K562 (cell line): ENCODE measurements around the gene PCNX3. TPM values are rescaled to one million over a fixed set of nuclear protein-coding genes. Genes with fewer than 3 reads are reported as not detected.

ENCODE experiments used
- ATAC-seq: fragments of 200-7000 bp; cut with Tn5 transposase; 3 replicates; pipeline ENCODE4 v1.9.1; 2020; ENCODE audit warnings: moderate library complexity
- BruUV-seq: library from RNA; stranded (reverse); fragments of 400-500 nt; replicated peaks from 2 replicates; lab custom pipeline; 2021; lab: Mats Ljungman, UMichigan
- CTCF ChIA-PET: fragments of 300-600 bp; formaldehyde crosslinking; extraction: SDS; loops from one replicate; lab custom pipeline; 2021; ENCODE audit warnings: low intra/inter-chr PET ratio; lab: Yijun Ruan, JAX
- POLR2A ChIA-PET: fragments of 300-600, 350-650 bp; sonication (Branson Sonifier 250); formaldehyde crosslinking; extraction: SDS; loops from one replicate; lab custom pipeline; 2021; ENCODE audit warnings: antibody characterized with exemption, inconsistent platforms; lab: Yijun Ruan, JAX
- DNase-seq, 4 experiments: peaks; one replicate each; pipeline versions ENCODE4 v3.0.0 to v3.0.0-alpha.2; 2011 to 2018; ENCODE audit warnings: low spot score in 3 of 4, mixed read lengths in 3 of 4; ENCODE audit errors: extremely low read depth in 1 of 4
- FAIRE-seq: peaks from 2 replicates; lab custom pipeline; 2011; peaks lifted over from hg19 to GRCh38; lab: Jason Lieb, UNC
- H2AFZ ChIP-seq: 2 replicates; pipeline ENCODE4 v1.6.0; 2011; ENCODE audit warnings: low read depth, low read length, control low read depth, inconsistent platforms
- H3K27ac ChIP-seq: fragments of 200-600 bp; 3 replicates; pipeline ENCODE4 v1.8.0; 2011; ENCODE audit warnings: low read depth, mild to moderate bottlenecking, control low read depth, inconsistent platforms, low read length, moderate library complexity, mixed read lengths; ENCODE audit errors: extremely low read depth
- H3K27me3 ChIP-seq, 2 experiments: fragments of 300-600 bp in 1 of 2; 2 replicates in 1 of 2; 3 replicates in 1 of 2; pipeline versions ENCODE4 v1.6.0 to v1.8.0; 2011; ENCODE audit warnings: inconsistent platforms in 2 of 2, low read length in 2 of 2, mild to moderate bottlenecking in 1 of 2, mixed read lengths in 1 of 2, moderate library complexity in 1 of 2; ENCODE audit not compliant: control insufficient read depth in 2 of 2, insufficient read depth in 2 of 2
- H3K36me3 ChIP-seq: fragments of 300-600 bp; 3 replicates; pipeline ENCODE4 v1.8.0; 2011; ENCODE audit warnings: mild to moderate bottlenecking, low read length, inconsistent platforms; ENCODE audit not compliant: control insufficient read depth, insufficient read depth
- H3K4me1 ChIP-seq, 2 experiments: fragments of 200-600 bp in 1 of 2; replicated peaks in 1 of 2; 2 replicates in 1 of 2; 3 replicates in 1 of 2; pipeline versions ENCODE4 v1.5.1 to v1.8.0; 2011; ENCODE audit warnings: inconsistent platforms in 2 of 2, low read length in 2 of 2, mild to moderate bottlenecking in 1 of 2, mixed read lengths in 1 of 2, moderate library complexity in 1 of 2; ENCODE audit not compliant: control insufficient read depth in 2 of 2, insufficient read depth in 2 of 2
- H3K4me2 ChIP-seq: 2 replicates; pipeline ENCODE4 v1.6.1; 2011; ENCODE audit warnings: low read length, control low read depth, inconsistent platforms, mixed read lengths; ENCODE audit not compliant: insufficient read depth
- H3K4me3 ChIP-seq: fragments of 200-600 bp; sonication (generic), shearing (Covaris generic); 2 replicates; pipeline ENCODE4 v1.5.1; 2016; ENCODE audit warnings: control low read depth, inconsistent platforms
- H3K79me2 ChIP-seq: fragments of 200-600 bp; 3 replicates; pipeline ENCODE4 v1.8.0; 2011; ENCODE audit warnings: low read length, inconsistent platforms; ENCODE audit not compliant: control insufficient read depth, insufficient read depth
- H3K9ac ChIP-seq, 2 experiments: 2 replicates each; pipeline versions ENCODE4 v1.6.0 to v1.6.1; 2011; ENCODE audit warnings: low read depth in 2 of 2, low read length in 2 of 2, control low read depth in 1 of 2, inconsistent platforms in 1 of 2, mild to moderate bottlenecking in 1 of 2, mixed read lengths in 1 of 2; ENCODE audit not compliant: insufficient read depth in 1 of 2
- H3K9me1 ChIP-seq: one replicate; pipeline ENCODE4 v1.6.0; 2011; ENCODE audit warnings: inconsistent platforms, mild to moderate bottlenecking, low read length, moderate library complexity; ENCODE audit not compliant: control insufficient read depth, insufficient read depth
- H3K9me3 ChIP-seq: replicated peaks from 2 replicates; pipeline ENCODE4 v1.5.1; 2011; ENCODE audit warnings: low read depth, low read length, inconsistent platforms; ENCODE audit not compliant: control insufficient read depth, insufficient read depth
- H4K20me1 ChIP-seq: replicated peaks from 2 replicates; pipeline ENCODE4 v1.6.1; 2011; ENCODE audit warnings: low read length, inconsistent platforms, mixed read lengths; ENCODE audit not compliant: control insufficient read depth, insufficient read depth
- CHD1 ChIP-seq: fragments of 200-600 bp; sonication (generic); IDR thresholded peaks from one replicate; pipeline ENCODE4 v1.6.1; 2012; ENCODE audit warnings: mild to moderate bottlenecking, moderate library complexity, low read length, inconsistent platforms
- ETS2 ChIP-seq: IDR thresholded peaks from 2 replicates; pipeline ENCODE4 v1.6.1; 2016; ENCODE audit warnings: borderline replicate concordance, missing genetic modification characterization, mild to moderate bottlenecking, moderate library complexity, missing compliant biosample characterization; ENCODE audit not compliant: poor library complexity, severe bottlenecking
- MAFK ChIP-seq: IDR thresholded peaks from 2 replicates; pipeline ENCODE4 v1.6.1; 2011; ENCODE audit warnings: low read length, improper control_type of control experiment
- SP2 ChIP-seq: IDR thresholded peaks from 2 replicates; pipeline ENCODE4 v1.6.1; 2011; ENCODE audit warnings: mild to moderate bottlenecking, low read depth, low read length, moderate library complexity; ENCODE audit not compliant: poor library complexity, severe bottlenecking; ENCODE audit errors: extremely low read depth
- STAT5B ChIP-seq: fragments of 250-450 bp; sonication (Bioruptor Pico); IDR thresholded peaks from 2 replicates; pipeline ENCODE4 v1.8.0; 2021; ENCODE audit warnings: mild to moderate bottlenecking, inconsistent platforms
- TEAD1 ChIP-seq, 2 experiments: fragments of 450-650 bp in 1 of 2; sonication (generic) in 1 of 2; formaldehyde crosslinking; IDR thresholded peaks; 2 replicates each; pipeline versions ENCODE4 v1.4.0 to v1.8.0; 2020 to 2022; ENCODE audit warnings: mild to moderate bottlenecking in 2 of 2, missing genetic modification reagents in 1 of 2
- ZBTB40 ChIP-seq, 2 experiments: fragments of 450-650 bp in 1 of 2; sonication (generic) in 1 of 2; formaldehyde crosslinking in 1 of 2; IDR thresholded peaks; 2 replicates each; pipeline versions ENCODE4 v1.7.1 to v1.9.0; 2016 to 2022; ENCODE audit warnings: inconsistent platforms in 1 of 2, mild to moderate bottlenecking in 1 of 2, missing genetic modification reagents in 1 of 2
- ZFX ChIP-seq: sonication (generic); formaldehyde crosslinking; IDR thresholded peaks from 2 replicates; pipeline ENCODE4 v1.8.0; 2022; ENCODE audit warnings: mild to moderate bottlenecking, missing genetic modification reagents, moderate library complexity
- ZNF778 ChIP-seq: fragments of 450-650 bp; formaldehyde crosslinking; IDR thresholded peaks from 2 replicates; pipeline ENCODE4 v1.4.0; 2020; ENCODE audit warnings: mild to moderate bottlenecking, moderate library complexity
- WGBS: fragments of 100-300 bp; shearing (Covaris generic); methylation state at CpG from one replicate; pipeline ENCODE4 v1.1.6; 2016; ENCODE audit warnings: low coverage, mixed read lengths; ENCODE audit not compliant: insufficient coverage; ENCODE audit errors: missing lambda C conversion rate; 5-methylcytosine and 5-hydroxymethylcytosine counted together
- in situ Hi-C: fragments of 300-500 bp; cut with MboI; formaldehyde crosslinking; loops from 4 replicates; pipeline ENCODE4 v1.15.0; 2018; ENCODE audit warnings: inconsistent platforms, mixed read lengths
- intact Hi-C: fragments of 100-400 bp; cut with micrococcal nuclease; formaldehyde crosslinking; loops from 2 replicates; pipeline ENCODE4 v1.14.2; 2022
- polyA plus RNA-seq, 8 experiments: library from polyadenylated mRNA; depleted of rRNA in 4 of 8; stranded (reverse) in 5 of 8; unstranded in 3 of 8; fragments of >200 nt; fragmentation: Nextera tagmentation in 2 of 8; fragmentation: Illumina TruSeq in 1 of 8; extraction: Ambion mirVana in 2 of 8; extraction: Trizol in 1 of 8; gene quantifications; 2 replicates each; pipeline versions ENCODE4 v1.2.1 to v1.2.3, GENCODE V29; 2011 to 2014; ENCODE audit warnings: inconsistent platforms in 1 of 8, missing spikeins in 1 of 8
- total RNA-seq, 7 experiments: library from RNA; depleted of rRNA in 6 of 7; stranded (reverse); fragments of >200 nt in 6 of 7; fragmentation: Illumina TruSeq in 2 of 7; extraction: Trizol in 2 of 7; gene quantifications; 2 replicates each; pipeline versions ENCODE4 v1.2.1 to v1.2.3, GENCODE V29; 2011 to 2021; ENCODE audit warnings: low replicate concordance in 1 of 7

PCNX3 gene
- total and polyA plus RNA-seq, 9 of the 15 experiments (the other 6 are each of a cell fraction or from before 2014, with no cell fraction given), result 0.11 to 47.8 (median 12.8) TPM

GRCh38 chr11:65576232-65576866 lies 39.2 kb upstream of the PCNX3 start:
- Histone ChIP-seq H3K79me2 (peaks cover 56% of the 10 kb centered on the region), H3K4me2 (peak overlapping the region; percentile 90), H3K27me3 (no peaks in the 10 kb centered on the region; a peak in 1 of 5 replicates), H3K4me3 (peak overlapping the region; percentile 88), H2AFZ (0 out of 2 replicates have a peak overlapping the region, but pooled peaks have one; percentile 34), H3K4me1 (peaks cover 53 to 96% of the 10 kb centered on the region in 2 experiments), H3K9me1 (peaks cover 5% of the 10 kb centered on the region), H3K9me3 (no peaks in the 10 kb centered on the region), H3K9ac (peak overlapping the region; percentile 76 to 95), H3K36me3 (peaks cover 49% of the 10 kb centered on the region; the same call in 2 of the 3 replicates), H3K27ac (peak overlapping the region; percentile 84), H4K20me1 (peaks cover 6% of the 10 kb centered on the region)
- in situ Hi-C loops, result no loop called here
- POLR2A ChIA-PET, result interaction anchor here (1.0 to 1.9 kb wide), 6 partner anchors 14 to 153 kb away, joined by 3 to 14 read pairs (median 5); partner anchors contain the start of genes MALAT1 and NEAT1
- intact Hi-C loops, result no loop called here
- FAIRE-seq, result no peak
- TSS peak; percentile 3 for BruUV-seq
- CTCF ChIA-PET, result interaction anchor here (0.6 kb wide), 1 partner anchor 295 kb away, joined by 3 read pairs; no protein-coding TSS in a partner anchor
- ATAC-seq, result peak; percentile 0; the same call in 1 of the 3 replicates
- peak in 1 of 4 experiments; percentile 34 for DNase-seq
- WGBS, result under 1% methylated on average over 16 of the region's 26 CpGs
- TF ChIP-seq ETS2 (tag), result no peak
- no peak for TF ChIP-seq STAT5B
- TF ChIP-seq ZBTB40 (IDR thresholded peaks at IDR 0.05), result peak; percentile 54; the same call in 1 of the 2 replicates
- TF ChIP-seq ZBTB40 (CRISPR knock-in tag; IDR thresholded peaks at IDR 0.05), result no peak
- no peak for TF ChIP-seq ZNF778 (CRISPR knock-in tag)
- TF ChIP-seq TEAD1 (CRISPR knock-in tag; IDR thresholded peaks at IDR 0.05), result peak in 1 of 2 experiments; percentile 21; a peak in 1 of 4 replicates
- peak; percentile 47; the same call in 1 of the 2 replicates for TF ChIP-seq ZFX
- peak; percentile 54 for TF ChIP-seq CHD1
- TF ChIP-seq MAFK, result no peak
- peak; percentile 6 for TF ChIP-seq SP2
